ENCODE data around the gene PTPRG.

Gene PTPRG

GRCh38 chr3:62101488-62101887 is 540.1 kb downstream of the PTPRG start:
- DNase-seq (ENCODE audit: extremely low read depth, low read depth): peak; percentile 32
- TF ChIP-seq CTCF (IDR thresholded peaks at IDR 0.05; ENCODE audit: low read depth, low read length): no peak

DNA sequence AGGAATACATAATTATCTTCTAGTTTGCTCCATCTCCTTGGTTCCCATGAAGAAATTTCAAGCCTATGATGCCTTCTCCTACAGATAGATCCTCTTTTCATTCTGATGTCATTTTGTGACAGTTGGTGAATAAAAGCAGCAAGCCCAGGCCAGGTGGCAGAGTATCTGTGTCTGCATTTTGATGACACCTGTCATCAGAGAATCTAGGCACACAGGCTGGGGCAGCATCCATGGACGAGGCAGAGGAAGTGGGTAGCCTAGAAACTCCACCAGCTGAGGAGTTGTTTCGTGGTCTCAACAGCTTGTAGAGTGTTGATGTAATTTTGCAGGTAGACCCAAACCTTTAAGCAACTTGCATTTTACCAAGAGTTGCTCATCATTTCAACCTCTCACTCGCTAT is 542.2 kb downstream of the PTPRG start:
- no peak for TF ChIP-seq CTCF (IDR thresholded peaks at IDR 0.05; ENCODE audit: low read depth, low read length)
- no peak for DNase-seq (ENCODE audit: extremely low read depth, low read depth)

DNA sequence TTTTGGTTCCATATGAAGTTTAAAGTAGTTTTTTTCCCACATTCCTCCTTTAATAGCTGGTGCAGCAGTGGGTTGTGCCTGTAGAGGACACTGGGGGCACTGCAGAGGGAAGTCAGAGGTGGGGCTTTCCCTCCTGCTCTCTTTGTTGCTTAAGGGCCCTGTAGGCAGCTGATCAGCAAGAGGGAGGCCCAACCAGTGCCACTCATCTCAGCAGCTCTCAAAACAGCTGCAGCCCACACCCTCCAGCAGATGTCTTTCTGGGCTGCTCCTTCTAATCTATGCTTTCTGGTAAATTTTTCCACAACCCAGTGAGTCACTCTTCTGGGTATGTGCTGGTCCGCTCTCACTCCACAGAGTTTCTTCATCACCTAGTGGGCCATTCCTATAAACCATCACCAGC is 548.2 kb downstream of the PTPRG start:
- DNase-seq (ENCODE audit: extremely low read depth, low read depth): peak; percentile 90
- peak; percentile 33 for TF ChIP-seq CTCF (IDR thresholded peaks at IDR 0.05; ENCODE audit: low read depth, low read length)

DNA sequence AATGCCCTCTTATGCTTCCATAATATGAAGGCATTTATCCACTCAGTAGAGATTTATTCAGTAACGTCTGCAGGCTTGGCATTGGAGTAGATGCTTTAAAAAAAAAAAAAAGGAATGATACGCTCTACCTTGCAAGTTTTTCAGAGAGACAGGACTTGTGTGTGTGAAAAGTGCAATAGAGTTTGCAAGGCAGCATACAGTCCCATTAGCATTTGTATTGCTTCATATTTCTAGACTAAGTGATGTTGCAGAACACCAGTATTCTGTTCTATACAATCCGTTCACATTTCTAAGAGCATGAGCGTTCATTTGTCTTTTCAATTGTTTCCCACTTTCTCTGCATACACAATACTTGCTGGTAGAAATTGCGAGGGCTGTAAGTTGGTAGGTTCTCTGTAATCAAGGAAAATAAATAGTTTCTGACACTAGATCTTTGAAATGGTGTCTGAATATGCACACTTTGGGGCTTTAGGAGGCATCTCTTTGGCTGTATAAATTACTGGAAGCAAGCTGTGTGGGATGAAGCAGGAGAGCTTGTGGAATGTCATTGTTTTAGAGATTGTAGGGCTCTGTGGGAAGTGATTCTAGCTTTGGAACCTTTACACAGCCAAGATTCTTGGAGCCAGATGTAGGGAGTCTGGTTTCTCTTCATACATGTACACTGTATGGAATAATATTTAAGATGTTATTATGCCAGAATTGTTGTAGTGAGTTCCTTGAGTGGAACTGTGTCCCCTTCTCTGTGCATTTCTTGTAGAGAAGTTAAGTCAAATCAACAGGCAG is 549.3 kb downstream of the PTPRG start:
- no peak for TF ChIP-seq CTCF (IDR thresholded peaks at IDR 0.05; ENCODE audit: low read depth, low read length)
- DNase-seq (ENCODE audit: extremely low read depth, low read depth): no peak

DNA sequence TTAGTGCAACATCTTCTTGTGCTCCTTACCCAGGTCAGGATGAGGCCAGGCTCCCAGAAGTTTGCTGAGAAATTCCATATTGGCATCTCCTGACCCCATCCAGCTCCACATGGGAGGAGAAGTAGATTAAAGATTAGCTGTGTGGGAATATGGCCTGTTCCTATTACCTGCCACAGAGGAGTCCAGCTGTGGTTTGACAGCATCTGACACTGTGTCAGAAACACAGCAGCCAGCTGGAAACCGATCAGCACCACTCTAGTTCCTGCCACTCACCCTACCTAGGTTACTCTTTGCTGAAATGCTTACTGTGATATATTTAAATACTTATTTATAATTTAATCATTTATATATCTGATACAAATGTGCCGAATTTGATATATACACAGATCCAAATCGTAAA is 551.7 kb downstream of the PTPRG start:
- no peak for TF ChIP-seq CTCF (IDR thresholded peaks at IDR 0.05; ENCODE audit: low read depth, low read length)
- no peak for DNase-seq (ENCODE audit: extremely low read depth, low read depth)

DNA sequence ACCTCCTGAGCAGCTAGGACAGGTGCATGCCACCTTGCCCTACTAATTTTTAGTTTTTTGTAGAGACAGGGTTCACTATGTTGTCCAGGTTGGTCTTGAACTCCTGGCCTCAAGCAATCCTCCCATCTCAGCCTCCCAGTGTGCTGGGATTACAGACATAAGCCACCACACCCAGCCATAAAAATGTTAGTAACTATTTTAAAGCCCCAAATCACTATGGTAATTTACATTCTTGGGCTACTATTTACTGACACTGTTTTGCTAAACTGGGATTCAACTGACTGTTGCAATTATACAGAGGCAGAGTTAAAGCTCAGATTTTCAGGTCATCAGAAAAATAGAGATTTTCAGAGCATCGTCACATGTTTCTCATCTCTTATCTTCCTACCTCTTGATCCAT is 553.4 kb downstream of the PTPRG start:
- DNase-seq (ENCODE audit: extremely low read depth, low read depth): no peak
- TF ChIP-seq CTCF (IDR thresholded peaks at IDR 0.05; ENCODE audit: low read depth, low read length): no peak

- no peak for TF ChIP-seq CTCF (IDR thresholded peaks at IDR 0.05; ENCODE audit: low read depth, low read length)
- DNase-seq (ENCODE audit: extremely low read depth, low read depth): no peak
These were observed 556.7 kb downstream of the PTPRG start for GRCh38 chr3:62117903-62118548.
